Keratinocyte (primary cell): Measurements from ENCODE around the gene NAAA. TPM values are rescaled to one million over a fixed set of nuclear protein-coding genes. Genes with fewer than 3 reads are reported as not detected.

Source experiments
- DNase-seq: peaks from one replicate; pipeline ENCODE4 v3.0.0-alpha.2; 2011; ENCODE audit warnings: low read depth, missing footprints, low spot score
- FAIRE-seq: peaks from 2 replicates; lab custom pipeline; 2011; peaks lifted over from hg19 to GRCh38; lab: Jason Lieb, UNC
- H2AFZ ChIP-seq: 2 replicates; pipeline ENCODE4 v1.6.0; 2012; ENCODE audit warnings: low read length, control low read depth, inconsistent platforms; ENCODE audit not compliant: control insufficient read depth
- H3K27ac ChIP-seq: 2 replicates; pipeline ENCODE4 v1.5.1; 2011; ENCODE audit warnings: low read length; ENCODE audit not compliant: control insufficient read depth, insufficient read depth
- H3K27me3 ChIP-seq: 3 replicates; pipeline ENCODE4 v1.6.0; 2011; ENCODE audit warnings: low read length; ENCODE audit not compliant: control insufficient read depth, insufficient read depth; ENCODE audit errors: extremely low read depth
- H3K36me3 ChIP-seq, 2 experiments: 2 replicates in 1 of 2; 3 replicates in 1 of 2; pipeline ENCODE4 v1.5.1; 2011; ENCODE audit warnings: low read length in 2 of 2, mild to moderate bottlenecking in 1 of 2; ENCODE audit not compliant: control insufficient read depth in 2 of 2, insufficient read depth in 2 of 2; ENCODE audit errors: extremely low read depth in 1 of 2
- H3K4me1 ChIP-seq: 3 replicates; pipeline ENCODE4 v1.5.1; 2011; ENCODE audit warnings: low read length; ENCODE audit not compliant: control insufficient read depth, insufficient read depth; ENCODE audit errors: extremely low read depth
- H3K4me2 ChIP-seq: 3 replicates; pipeline ENCODE4 v1.6.0; 2011; ENCODE audit warnings: low read depth, low read length; ENCODE audit not compliant: control insufficient read depth, insufficient read depth; ENCODE audit errors: extremely low read depth
- H3K4me3 ChIP-seq, 3 experiments: fragments of 200-600 bp in 1 of 3; sonication (generic) in 1 of 3; 2 replicates in 2 of 3; 3 replicates in 1 of 3; pipeline ENCODE4 v1.5.1; 2011 to 2016; ENCODE audit warnings: low read length in 3 of 3, mild to moderate bottlenecking in 3 of 3, control low read depth in 2 of 3, inconsistent platforms in 1 of 3, low read depth in 1 of 3, mixed read lengths in 1 of 3, mixed run types in 1 of 3, moderate library complexity in 1 of 3; ENCODE audit not compliant: control insufficient read depth in 2 of 3, insufficient read depth in 2 of 3; ENCODE audit errors: extremely low read depth in 1 of 3
- H3K79me2 ChIP-seq: 2 replicates; pipeline ENCODE4 v1.6.0; 2012; ENCODE audit warnings: low read length; ENCODE audit not compliant: control insufficient read depth, insufficient read depth
- H3K9ac ChIP-seq: 3 replicates; pipeline ENCODE4 v1.6.0; 2011; ENCODE audit warnings: low read length; ENCODE audit not compliant: control insufficient read depth, insufficient read depth; ENCODE audit errors: extremely low read depth
- H3K9me1 ChIP-seq: 3 replicates; pipeline ENCODE4 v1.6.0; 2011; ENCODE audit warnings: low read length; ENCODE audit not compliant: control insufficient read depth, insufficient read depth; ENCODE audit errors: extremely low read depth
- H3K9me3 ChIP-seq: 2 replicates; pipeline ENCODE4 v1.5.1; 2012; ENCODE audit warnings: low read depth, low read length; ENCODE audit not compliant: control insufficient read depth
- H4K20me1 ChIP-seq: 3 replicates; pipeline ENCODE4 v1.6.0; 2011; ENCODE audit warnings: low read length; ENCODE audit not compliant: control insufficient read depth, insufficient read depth; ENCODE audit errors: extremely low read depth
- CTCF ChIP-seq, 3 experiments: IDR thresholded peaks in 1 of 3; conservative IDR thresholded peaks in 1 of 3; optimal IDR thresholded peaks in 1 of 3; 2 replicates in 2 of 3; 3 replicates in 1 of 3; pipeline versions ENCODE3 to v1.5.1; 2011; ENCODE audit warnings: low read length in 3 of 3, mild to moderate bottlenecking in 3 of 3, moderate library complexity in 2 of 3, control low read depth in 1 of 3, inconsistent platforms in 1 of 3; ENCODE audit not compliant: insufficient read depth in 2 of 3; ENCODE audit errors: extremely low read depth in 1 of 3
- EZH2 ChIP-seq: IDR thresholded peaks from one replicate; pipeline ENCODE4 v1.6.1; 2012; ENCODE audit warnings: inconsistent platforms, mild to moderate bottlenecking, low read length, moderate library complexity
- dilution Hi-C: fragments of 300-500 bp; cut with MboI; formaldehyde crosslinking; loops from one replicate; pipeline ENCODE4 v1.7.0; 2020; ENCODE audit warnings: low sequenced_read_pairs; ENCODE audit not compliant: extremely low pct_ligation_motif_present
- polyA plus RNA-seq, 5 experiments: library from polyadenylated mRNA; depleted of rRNA in 3 of 5; stranded (reverse) in 3 of 5; stranded (forward) in 1 of 5; unstranded in 1 of 5; fragments of >200 nt; gene quantifications; 1 replicate in 1 of 5; 2 replicates in 3 of 5; 3 replicates in 1 of 5; pipeline versions ENCODE4 v1.2.1 to v1.2.3, GENCODE V29; 2011 to 2012; ENCODE audit warnings: missing spikeins in 2 of 5, low read depth in 1 of 5, low replicate concordance in 1 of 5

Gene NAAA
- polyA plus RNA-seq, 1 donor (not counting 4 experiments of a cell fraction or from before 2014, with no cell fraction given) = 12.2 TPM

GRCh38 chr4:75919920-75920319, 20.9 kb downstream of the NAAA start:
- no peaks in the 10 kb centered on the region for H3K27me3 ChIP-seq
- dilution Hi-C loops = no loop called here
- peaks cover 5 to 6% of the 10 kb centered on the region in 2 experiments for H3K36me3 ChIP-seq
- H3K4me2 ChIP-seq = no peak overlapping the region
- no peaks in the 10 kb centered on the region for H3K79me2 ChIP-seq
- no peak overlapping the region for H3K9ac ChIP-seq
- no peaks in the 10 kb centered on the region for H3K9me1 ChIP-seq
- no peaks in the 10 kb centered on the region for H3K9me3 ChIP-seq
- H4K20me1 ChIP-seq = no peaks in the 10 kb centered on the region
- FAIRE-seq (no peak), DNase-seq (no peak)
- no peak overlapping the region for H3K27ac ChIP-seq
- H3K4me1 ChIP-seq = no peaks in the 10 kb centered on the region
- H2AFZ ChIP-seq = no peak overlapping the region
- H3K4me3 ChIP-seq = no peak overlapping the region
- TF ChIP-seq CTCF (optimal IDR thresholded peaks at IDR 0.05 in 1 of 3, IDR thresholded peaks at IDR 0.05 in 1 of 3, conservative IDR thresholded peaks at IDR 0.05 in 1 of 3; ENCODE audit: extremely low read depth in 1 of 3, insufficient read depth in 2 of 3, low read length in 3 of 3) = no peak
- no peak for TF ChIP-seq EZH2

- H3K79me2 ChIP-seq = no peaks in the 10 kb centered on the region
- H3K27ac ChIP-seq = no peak overlapping the region
- no peaks in the 10 kb centered on the region for H3K9me3 ChIP-seq
- no peak overlapping the region for H3K4me2 ChIP-seq
- DNase-seq (no peak), FAIRE-seq (peak; percentile 91)
- no peak for TF ChIP-seq EZH2
- TF ChIP-seq CTCF (optimal IDR thresholded peaks at IDR 0.05 in 1 of 3, IDR thresholded peaks at IDR 0.05 in 1 of 3, conservative IDR thresholded peaks at IDR 0.05 in 1 of 3; ENCODE audit: extremely low read depth in 1 of 3, insufficient read depth in 2 of 3, low read length in 3 of 3) = peak; percentile 74 to 82 (median 76)
- H3K4me3 ChIP-seq = no peak overlapping the region
- peak overlapping the region; percentile 46 for H2AFZ ChIP-seq
- dilution Hi-C loops = no loop called here
- no peaks in the 10 kb centered on the region for H3K4me1 ChIP-seq
- no peaks in the 10 kb centered on the region for H4K20me1 ChIP-seq
- no peaks in the 10 kb centered on the region for H3K27me3 ChIP-seq
- H3K9me1 ChIP-seq = no peaks in the 10 kb centered on the region
- peaks cover 5% of the 10 kb centered on the region in 2 experiments for H3K36me3 ChIP-seq
- no peak overlapping the region for H3K9ac ChIP-seq
These were observed 24.6 kb downstream of the NAAA start for GRCh38 chr4:75916091-75916661.
